Spleen (tissue), 11 donors: Measurements from ENCODE around the gene NKAIN4. TPM values are rescaled to one million over a fixed set of nuclear protein-coding genes. Genes with fewer than 3 reads are reported as not detected.
A peak's percentile ranks its signal among the peaks of the same experiment; 100 is the strongest.

ENCODE experiments used
- DNase-seq: peaks from one replicate; pipeline ENCODE4 v3.0.0-alpha.2; 2020
- H3K27ac ChIP-seq, 8 donors: fragments of 200-600 bp; sonication (generic) in 7 of 8; 1 replicate in 4 of 8; 2 replicates in 4 of 8; pipeline versions ENCODE4 v1.5.0 to v1.8.0; 2016 to 2021; ENCODE audit warnings: inconsistent platforms in 4 of 8, mild to moderate bottlenecking in 4 of 8, moderate library complexity in 1 of 8
- H3K27me3 ChIP-seq, 7 donors: fragments of 200-600 bp; sonication (generic) in 6 of 7; replicated peaks in 1 of 7; 1 replicate in 4 of 7; 2 replicates in 3 of 7; pipeline versions ENCODE4 v1.5.0 to v1.8.0; 2016 to 2021; ENCODE audit warnings: inconsistent platforms in 3 of 7, mild to moderate bottlenecking in 1 of 7
- H3K36me3 ChIP-seq, 6 donors: fragments of 200-600 bp; sonication (generic) in 5 of 6; 1 replicate in 4 of 6; 2 replicates in 2 of 6; pipeline versions ENCODE4 v1.5.0 to v1.8.0; 2016 to 2021; ENCODE audit warnings: inconsistent platforms in 2 of 6
- H3K4me1 ChIP-seq, 6 donors: fragments of 200-600 bp; sonication (generic) in 5 of 6; 1 replicate in 3 of 6; 2 replicates in 3 of 6; pipeline versions ENCODE4 v1.5.0 to v1.8.0; 2016 to 2021; ENCODE audit warnings: inconsistent platforms in 3 of 6
- H3K4me3 ChIP-seq, 8 donors: fragments of 200-600 bp; sonication (generic) in 7 of 8; 1 replicate in 4 of 8; 2 replicates in 4 of 8; pipeline versions ENCODE4 v1.5.0 to v1.8.0; 2016 to 2021; ENCODE audit warnings: inconsistent platforms in 4 of 8, mild to moderate bottlenecking in 4 of 8, moderate library complexity in 2 of 8
- H3K9me3 ChIP-seq, 8 donors: fragments of 200-600 bp; sonication (generic) in 7 of 8; 1 replicate in 4 of 8; 2 replicates in 4 of 8; pipeline versions ENCODE4 v1.5.0 to v1.8.0; 2016 to 2021; ENCODE audit warnings: inconsistent platforms in 4 of 8
- CTCF ChIP-seq, 11 experiments: fragments of 200-600 bp in 7 of 11; fragments of 450-650 bp in 4 of 11; sonication (generic) in 4 of 11; IDR thresholded peaks in 8 of 11; conservative IDR thresholded peaks in 3 of 11; 1 replicate in 7 of 11; 2 replicates in 4 of 11; pipeline versions ENCODE4 v1.4.0 to v1.8.0; 2016 to 2021; ENCODE audit warnings: antibody characterized with exemption in 11 of 11, inconsistent platforms in 4 of 11, mild to moderate bottlenecking in 1 of 11
- POLR2A ChIP-seq, 3 donors: fragments of 450-650 bp; IDR thresholded peaks; one replicate each; pipeline ENCODE4 v1.5.1; 2017; ENCODE audit warnings: antibody characterized with exemption in 3 of 3, mild to moderate bottlenecking in 1 of 3
- POLR2AphosphoS5 ChIP-seq, 3 donors: sonication (generic); formaldehyde crosslinking; IDR thresholded peaks; one replicate each; pipeline ENCODE4 v1.5.1; 2017; ENCODE audit warnings: antibody characterized with exemption in 3 of 3
- WGBS, 5 donors: extraction: QIAGEN DNeasy Blood & Tissue Kit in 3 of 5; methylation state at CpG; one replicate each; pipeline versions ENCODE4 v1.1.5 to v1.1.7; 2013 to 2018; 5-methylcytosine and 5-hydroxymethylcytosine counted together
- intact Hi-C: fragments of 100-400 bp; cut with DNase I; formaldehyde crosslinking; loops from one replicate; pipeline ENCODE4 v1.15.0; 2023; ENCODE audit warnings: low total_unique reads
- microRNA-seq, 3 donors: library from miRNA; unstranded; fragments of <30 nt; microRNA quantifications; one replicate each; pipeline versions ENCODE4 to v1.1.0, GENCODE V29; 2019 to 2020
- polyA plus RNA-seq, 3 donors: library from polyadenylated mRNA; stranded (reverse); fragments of 200-250 nt; gene quantifications; one replicate each; pipeline ENCODE4 v1.2.1, GENCODE V29; 2013
- small RNA-seq, 4 donors: library from RNA; depleted of rRNA; stranded (forward); fragments of <200 nt; gene quantifications; one replicate each; pipeline ENCODE3, GENCODE V24; 2016
- total RNA-seq, 7 donors: library from RNA; depleted of rRNA in 3 of 7; stranded (reverse); fragments of >200 nt in 3 of 7; fragmentation: NEBNext Ultra II Directional in 4 of 7; extraction: Animal tissue kit (Norgen Biotek cat#: 25700) in 4 of 7; gene quantifications; one replicate each; pipeline versions ENCODE4 v1.1.0 to v1.2.1, GENCODE V29; 2016 to 2021
- donor health status: healthy with polysubstance abuse.
- donor health status: DM: no; HTN: no; CAD: no; lungs with moderate emphysema.
- donor health status: DM: no; HTN: no; CAD: no.
- donor health status: Bipolar disorder and iron deficiency.
- donor health status: healthy.
- donor health status: DM: no; HTN: no; CAD: no.
- donor health status: DM: yes; HTN: yes; CAD: no.

The NKAIN4 gene
- total and polyA plus RNA-seq, 10 donors = 0.09 TPM; not detected in 9

- WGBS, 5 donors = 89 to 94% (median 91%) methylated on average over 11 to 20 of the region's 20 CpGs
- TF ChIP-seq POLR2AphosphoS5 (IDR thresholded peaks at IDR 0.05) (no peak), CTCF (IDR thresholded peaks at IDR 0.05 in 8 of 11, conservative IDR thresholded peaks at IDR 0.05 in 3 of 11) (no peak), POLR2A (IDR thresholded peaks at IDR 0.05) (no peak)
- intact Hi-C loops = no loop called here
- Histone ChIP-seq H3K36me3 (peaks cover 0 to 20% (median 12%) of the 10 kb centered on the region in 6 donors), H3K4me3 (no peak overlapping the region), H3K27me3 (no peaks in the 10 kb centered on the region), H3K27ac (no peak overlapping the region), H3K9me3 (no peaks in the 10 kb centered on the region), H3K4me1 (no peaks in the 10 kb centered on the region)
- DNase-seq = peak; percentile 72
Observed at GRCh38 chr20:63190828-63191227, 63.4 kb downstream of the NKAIN4 start.

Small RNA genes lying within 50 kb of the gene (microRNA-seq; reads per million reads assigned to microRNA genes)
- gene MIR3196 (0 reads per million in 3 donors), gene MIR4326 (0 to 1.8 (median 0) reads per million in 3 donors)

Small RNA genes lying within 50 kb of the gene (small RNA-seq; reads per million reads assigned to genes)
- gene MIR3196 (0 reads per million in 4 donors), gene MIR4326 (0 to 0.69 (median 0.14) reads per million in 4 donors)

Other genes starting within 250 kb of the NKAIN4 start
- gene BHLHE23, start 247.5 kb downstream of the NKAIN4 start, total RNA-seq = not detected
- not detected for gene BHLHE23, start 247.5 kb downstream of the NKAIN4 start, polyA plus RNA-seq
- gene YTHDF1, start 38.3 kb downstream of the NKAIN4 start, total RNA-seq = 10 to 100 TPM; 30.8 to 41.6 (median 35.9) TPM
- 10 to 100 TPM; 18.8 to 24.3 (median 21.2) TPM for gene YTHDF1, start 38.3 kb downstream of the NKAIN4 start, polyA plus RNA-seq
- gene BIRC7, start 18.6 kb downstream of the NKAIN4 start, total RNA-seq = 1 to 10 TPM in 3 of 7 donors, under 1 TPM in 2, not detected in 2; 0.40 to 1.3 (median 1.0) TPM
- 1 to 10 TPM; 1.1 to 2.9 (median 1.4) TPM for gene BIRC7, start 18.6 kb downstream of the NKAIN4 start, polyA plus RNA-seq
- 100 to 1,000 TPM in 3 of 7 donors, 10 to 100 TPM in 4; 51.9 to 105 (median 91.7) TPM for gene ARFGAP1, start 18.4 kb upstream of the NKAIN4 start, total RNA-seq
- gene ARFGAP1, start 18.4 kb upstream of the NKAIN4 start, polyA plus RNA-seq = 100 to 1,000 TPM in 2 of 3 donors, 10 to 100 TPM in 1; 44.4 to 165 (median 112) TPM
- gene COL20A1, start 38.7 kb upstream of the NKAIN4 start, total RNA-seq = 1 to 10 TPM in 2 of 7 donors, under 1 TPM in 3, not detected in 2; 0.23 to 2.1 (median 0.77) TPM
- under 1 TPM; 0.12 to 0.77 (median 0.43) TPM for gene COL20A1, start 38.7 kb upstream of the NKAIN4 start, polyA plus RNA-seq
- gene CHRNA4, start 106.9 kb upstream of the NKAIN4 start, total RNA-seq = 10 to 100 TPM in 1 of 7 donors, 1 to 10 TPM in 4, under 1 TPM in 2; 0.74 to 13.8 (median 1.7) TPM
- gene CHRNA4, start 106.9 kb upstream of the NKAIN4 start, polyA plus RNA-seq = under 1 TPM in 2 of 3 donors, not detected in 1; 0.15 to 0.86 TPM
- 1 to 10 TPM in 2 of 7 donors, under 1 TPM in 3, not detected in 2; 0.26 to 3.5 (median 0.65) TPM for gene KCNQ2, start 218.2 kb upstream of the NKAIN4 start, total RNA-seq
- under 1 TPM; 0.13 to 0.39 (median 0.39) TPM for gene KCNQ2, start 218.2 kb upstream of the NKAIN4 start, polyA plus RNA-seq
- gene EEF1A2, start 244.6 kb upstream of the NKAIN4 start, total RNA-seq = 1 to 10 TPM in 3 of 7 donors, under 1 TPM in 4; 0.39 to 1.4 (median 0.54) TPM
- gene EEF1A2, start 244.6 kb upstream of the NKAIN4 start, polyA plus RNA-seq = under 1 TPM; 0.48 to 0.57 (median 0.53) TPM